Esophagus squamous epithelium (tissue), 5 donors: Measurements from ENCODE around the gene PTPRS. TPM values are rescaled to one million over a fixed set of nuclear protein-coding genes. Genes with fewer than 3 reads are reported as not detected.
"Not testable (repeated sequence)": the region's sequence is repeated elsewhere in the genome, so short reads cannot be mapped to it uniquely, and the experiment has no call there.

Experiments used
- DNase-seq: peaks from one replicate; lab custom pipeline; 2025; lab: John Stamatoyannopoulos, UW
- H3K27ac ChIP-seq, 4 donors: fragments of 200-600 bp; sonication (generic); one replicate each; pipeline ENCODE4 v1.5.1; 2016 to 2019; ENCODE audit warnings: mild to moderate bottlenecking in 1 of 4
- H3K27me3 ChIP-seq, 4 donors: fragments of 200-600 bp; sonication (generic); 1 replicate in 3 of 4; 2 replicates in 1 of 4; pipeline versions ENCODE4 v1.5.1 to v1.6.0; 2017 to 2021; ENCODE audit warnings: antibody characterized with exemption in 1 of 4
- H3K36me3 ChIP-seq, 3 donors: fragments of 200-600 bp; sonication (generic); one replicate each; pipeline ENCODE4 v1.5.1; 2016 to 2019
- H3K4me1 ChIP-seq, 3 donors: fragments of 200-600 bp; sonication (generic); one replicate each; pipeline ENCODE4 v1.5.1; 2017 to 2019
- H3K4me3 ChIP-seq, 4 donors: fragments of 200-600 bp; sonication (generic); 1 replicate in 3 of 4; 2 replicates in 1 of 4; pipeline ENCODE4 v1.5.1; 2016 to 2019; ENCODE audit warnings: mild to moderate bottlenecking in 2 of 4, moderate library complexity in 1 of 4
- H3K9me3 ChIP-seq, 3 donors: fragments of 200-600 bp; sonication (generic); one replicate each; pipeline ENCODE4 v1.5.1; 2016 to 2019
- CTCF ChIP-seq, 6 experiments: fragments of 450-650 bp in 4 of 6; fragments of 200-600 bp in 2 of 6; sonication (generic) in 2 of 6; IDR thresholded peaks; one replicate each; pipeline ENCODE4 v1.5.1; 2016 to 2019; ENCODE audit warnings: antibody characterized with exemption in 6 of 6, mild to moderate bottlenecking in 4 of 6, moderate library complexity in 4 of 6
- POLR2A ChIP-seq, 4 donors: fragments of 450-650 bp; IDR thresholded peaks; one replicate each; pipeline ENCODE4 v1.6.1; 2017; ENCODE audit warnings: antibody characterized with exemption in 4 of 4, mild to moderate bottlenecking in 4 of 4, moderate library complexity in 3 of 4
- WGBS, 2 donors: methylation state at CpG; one replicate each; pipeline ENCODE4 v1.1.5; 2018; 5-methylcytosine and 5-hydroxymethylcytosine counted together
- intact Hi-C: fragments of 100-400 bp; cut with DNase I; formaldehyde crosslinking; loops from one replicate; pipeline ENCODE4 v1.15.0; 2022
- total RNA-seq, 4 donors: library from RNA; depleted of rRNA; stranded (reverse); fragments of >200 nt; gene quantifications; one replicate each; pipeline ENCODE4 v1.1.0, GENCODE V29; 2016
- donor health status: DM: yes; HTN: yes; CAD: no.

PTPRS gene
- total RNA-seq, result 100 to 1,000 TPM in 1 of 4 donors, 10 to 100 TPM in 3; 61.7 to 173 (median 86.6) TPM

GRCh38 chr19:5340637-5341447 is at the start of gene PTPRS:
Gene PTPRS, minus strand, starts transcription at chr19:5340812. Its CDS starts 54,672 bp downstream, at chr19:5286140.
- 10 to 29% methylated on average over 5 to 39 of the region's 81 CpGs for WGBS, 2 donors
- DNase-seq, result no peak
- Histone ChIP-seq H3K27ac (peak within 1 kb of the TSS in 2 of 4 donors; percentile 9 to 17), H3K36me3 (no peaks in the 10 kb centered on the region), H3K27me3 (peaks cover 6 to 70% (median 19%) of the 10 kb centered on the region in 4 donors), H3K4me3 (peak within 1 kb of the TSS; percentile 39 to 69 (median 54)), H3K9me3 (no peaks in the 10 kb centered on the region), H3K4me1 (peaks cover 14 to 34% (median 28%) of the 10 kb centered on the region in 3 donors)
- TF ChIP-seq CTCF (IDR thresholded peaks at IDR 0.05), result no peak
- TF ChIP-seq POLR2A (IDR thresholded peaks at IDR 0.05), result no peak
- intact Hi-C loops, result no loop called here

- TF ChIP-seq POLR2A (IDR thresholded peaks at IDR 0.05) (no peak), CTCF (IDR thresholded peaks at IDR 0.05) (no peak)
- DNase-seq, result no peak
- 83 to 92% methylated on average over 6 of the region's 6 CpGs for WGBS, 2 donors
- Histone ChIP-seq H3K9me3 (peaks cover 0 to 9% (median 7%) of the 10 kb centered on the region in 3 donors), H3K4me3 (no peak overlapping the region), H3K4me1 (no peaks in the 10 kb centered on the region), H3K27me3 (peaks cover 0 to 72% (median 5%) of the 10 kb centered on the region in 4 donors), H3K27ac (no peak overlapping the region), H3K36me3 (no peaks in the 10 kb centered on the region)
- intact Hi-C loops, result no loop called here
These were observed 48.7 kb upstream of the PTPRS start for GRCh38 chr19:5389353-5389752.

GRCh38 chr19:5387472-5387871 is 46.9 kb upstream of the PTPRS start:
- Histone ChIP-seq H3K27me3 (peaks cover 0 to 53% (median 0%) of the 10 kb centered on the region in 4 donors), H3K27ac (no peak overlapping the region), H3K36me3 (no peaks in the 10 kb centered on the region), H3K4me3 (no peak overlapping the region), H3K9me3 (peaks cover 0 to 23% (median 22%) of the 10 kb centered on the region in 3 donors), H3K4me1 (no peaks in the 10 kb centered on the region)
- TF ChIP-seq CTCF (IDR thresholded peaks at IDR 0.05), result no peak
- TF ChIP-seq POLR2A (IDR thresholded peaks at IDR 0.05), result no peak
- intact Hi-C loops, result no loop called here
- WGBS, 2 donors, result no CpG with 5 or more reads among the region's 1 CpG
- no peak for DNase-seq

- Histone ChIP-seq H3K27ac (no peak overlapping the region), H3K4me1 (no peaks in the 10 kb centered on the region), H3K27me3 (peaks cover 0 to 47% (median 0%) of the 10 kb centered on the region in 4 donors), H3K4me3 (no peak overlapping the region), H3K9me3 (peaks cover 0 to 29% (median 29%) of the 10 kb centered on the region in 3 donors), H3K36me3 (no peaks in the 10 kb centered on the region)
- no peak for DNase-seq
- 85 to 88% methylated on average over 16 of the region's 16 CpGs for WGBS, 2 donors
- intact Hi-C loops, result no loop called here
- TF ChIP-seq CTCF (IDR thresholded peaks at IDR 0.05) (no peak), POLR2A (IDR thresholded peaks at IDR 0.05) (no peak)
These were observed 46.2 kb upstream of the PTPRS start for GRCh38 chr19:5386841-5387240.

GRCh38 chr19:5381197-5381596 is 40.6 kb upstream of the PTPRS start:
- DNase-seq, intact Hi-C loops, H3K27me3 ChIP-seq, H3K36me3 ChIP-seq, H3K4me1 ChIP-seq, H3K27ac ChIP-seq, H3K4me3 ChIP-seq: not testable (repeated sequence)
- 91 to 95% methylated on average over 6 of the region's 6 CpGs for WGBS, 2 donors
- peaks cover 0 to 34% (median 26%) of the 10 kb centered on the region in 3 donors for H3K9me3 ChIP-seq
